SU-DHL-6 (cell line): ENCODE data around the gene FOXB1.
A peak's percentile ranks its signal among the peaks of the same experiment; 100 is the strongest.

Experiments used
- H2AFZ ChIP-seq: fragments of 200-600 bp; sonication (generic); 2 replicates; pipeline ENCODE4 v1.6.1; 2014; ENCODE audit warnings: low read depth, mild to moderate bottlenecking, moderate library complexity, mixed read lengths, antibody characterized with exemption, low read length; ENCODE audit not compliant: severe bottlenecking
- H3F3A ChIP-seq: fragments of 200-600 bp; shearing (Covaris generic); 2 replicates; pipeline ENCODE4 v1.6.0; 2016; ENCODE audit warnings: antibody characterized with exemption, mild to moderate bottlenecking; ENCODE audit not compliant: insufficient read depth
- H3K27ac ChIP-seq: fragments of 200-600 bp; sonication (generic); 2 replicates; pipeline ENCODE4 v1.5.1; 2016; ENCODE audit warnings: low read depth, mild to moderate bottlenecking, low read length, moderate library complexity, mixed read lengths
- H3K27me3 ChIP-seq: fragments of 200-600 bp; sonication (generic), shearing (Covaris generic); 2 replicates; pipeline ENCODE4 v1.6.0; 2014; ENCODE audit warnings: mild to moderate bottlenecking, low read length
- H3K36me3 ChIP-seq: fragments of 200-600 bp; sonication (generic); 2 replicates; pipeline ENCODE4 v1.6.1; 2014; ENCODE audit warnings: mild to moderate bottlenecking, low read length, mixed read lengths
- H3K4me2 ChIP-seq: fragments of 300-600, 200-600 bp; shearing (Covaris generic), sonication (generic); 2 replicates; pipeline ENCODE4 v1.6.0; 2014; ENCODE audit warnings: low read length, low read depth, mild to moderate bottlenecking; ENCODE audit not compliant: poor library complexity, severe bottlenecking
- H3K4me3 ChIP-seq: fragments of 200-600 bp; sonication (generic); 2 replicates; pipeline ENCODE4 v1.5.1; 2014; ENCODE audit warnings: antibody characterized with exemption, low read length, mild to moderate bottlenecking, mixed read lengths; ENCODE audit not compliant: insufficient read depth, poor library complexity, severe bottlenecking
- H3K79me2 ChIP-seq: fragments of 200-600 bp; sonication (generic); 2 replicates; pipeline ENCODE4 v1.6.1; 2014; ENCODE audit warnings: mild to moderate bottlenecking, low read length, moderate library complexity; ENCODE audit not compliant: insufficient read depth
- H3K9ac ChIP-seq: fragments of 200-600 bp; sonication (generic); 2 replicates; pipeline ENCODE4 v1.7.0; 2014; ENCODE audit warnings: mild to moderate bottlenecking, low read length
- H3K9me2 ChIP-seq: fragments of 200-600 bp; sonication (generic); replicated peaks from 2 replicates; pipeline ENCODE4 v1.6.1; 2014; ENCODE audit warnings: low read length; ENCODE audit not compliant: insufficient read depth
- H3K9me3 ChIP-seq: fragments of 200-600 bp; sonication (generic); 2 replicates; pipeline ENCODE4 v1.6.1; 2014; ENCODE audit warnings: low read length, mixed read lengths; ENCODE audit not compliant: insufficient read depth
- H4K20me1 ChIP-seq: fragments of 200-600 bp; sonication (generic); 2 replicates; pipeline ENCODE4 v1.6.1; 2014; ENCODE audit warnings: low read depth, mild to moderate bottlenecking, antibody characterized with exemption, low read length, moderate library complexity, mixed read lengths
- CTCF ChIP-seq: fragments of 200-600 bp; sonication (generic); IDR thresholded peaks from one replicate; pipeline ENCODE4 v1.5.1; 2017; ENCODE audit warnings: antibody characterized with exemption, mild to moderate bottlenecking, low read length, moderate library complexity; ENCODE audit not compliant: insufficient read depth, poor library complexity, severe bottlenecking
- EZH2phosphoT487 ChIP-seq: fragments of 200-600 bp; sonication (generic), shearing (Covaris generic); conservative IDR thresholded peaks from 2 replicates; pipeline ENCODE4 v1.6.1; 2018; ENCODE audit warnings: mild to moderate bottlenecking, antibody characterized with exemption, low read length, moderate library complexity, mixed read lengths

Gene FOXB1

GRCh38 chr15:59995568-59996297, 8.4 kb upstream of the FOXB1 start:
- Histone ChIP-seq H3K27ac (no peak overlapping the region), H3K9ac (no peak overlapping the region)
- TF ChIP-seq CTCF (no peak), EZH2phosphoT487 (no peak)

DNA sequence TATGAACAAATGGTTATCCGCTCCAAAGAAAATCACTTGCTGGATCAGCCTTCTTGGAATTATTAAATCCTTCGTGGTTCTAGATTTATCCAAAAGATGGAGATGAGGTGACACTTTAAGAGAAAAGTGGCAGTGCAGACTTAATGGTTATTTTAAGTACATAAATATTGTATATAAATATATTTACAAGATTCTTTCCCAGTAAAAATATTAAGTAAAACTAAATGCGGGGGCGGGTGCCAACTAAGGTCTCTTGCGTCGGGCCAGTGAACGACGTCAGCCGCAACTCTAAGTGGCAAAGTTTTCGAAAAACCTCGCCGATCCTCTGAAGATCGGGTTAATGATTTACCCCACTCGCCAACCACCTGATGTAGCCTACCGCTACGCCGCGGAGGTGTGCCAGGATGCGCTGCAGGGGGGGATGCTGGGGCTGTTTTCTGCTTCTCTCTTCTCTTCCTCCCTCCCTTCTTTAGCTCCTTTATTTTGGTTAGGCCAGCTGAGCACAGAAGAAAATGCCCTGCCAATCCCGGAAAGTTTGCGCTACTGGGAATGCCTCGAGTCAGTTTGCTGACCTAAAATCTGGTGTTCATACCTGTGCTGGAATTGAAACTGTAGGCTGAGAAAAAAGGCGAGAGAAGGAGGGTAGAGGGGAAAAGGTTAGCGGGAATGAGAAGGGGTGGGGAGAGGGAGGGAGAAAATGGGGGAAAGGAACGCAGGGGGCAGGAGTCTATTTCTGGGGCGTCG, 7.6 kb upstream of the FOXB1 start:
- no peaks in the 10 kb centered on the region for H3K79me2 ChIP-seq
- H3K9ac ChIP-seq, result no peak overlapping the region
- no peaks in the 10 kb centered on the region for H3K9me3 ChIP-seq
- TF ChIP-seq CTCF (no peak), EZH2phosphoT487 (no peak)
- H3K4me3 ChIP-seq, result peak overlapping the region; percentile 34
- no peaks in the 10 kb centered on the region for H3K27me3 ChIP-seq
- H3K9me2 ChIP-seq, result no peaks in the 10 kb centered on the region
- no peaks in the 10 kb centered on the region for H3K36me3 ChIP-seq
- H4K20me1 ChIP-seq, result no peaks in the 10 kb centered on the region
- peak overlapping the region; percentile 67 for H3K4me2 ChIP-seq
- no peaks in the 10 kb centered on the region for H3F3A ChIP-seq
- no peak overlapping the region for H3K27ac ChIP-seq
- no peak overlapping the region for H2AFZ ChIP-seq

More at GRCh38 chr15:59995568-59996297, 8.4 kb upstream of the FOXB1 start:
- Histone ChIP-seq H3K36me3 (no peaks in the 10 kb centered on the region), H3K79me2 (no peaks in the 10 kb centered on the region), H4K20me1 (no peaks in the 10 kb centered on the region), H3K9me3 (no peaks in the 10 kb centered on the region), H3K4me2 (no peak overlapping the region), H3K9me2 (no peaks in the 10 kb centered on the region), H3K4me3 (no peak overlapping the region), H3K27me3 (no peaks in the 10 kb centered on the region), H3F3A (no peaks in the 10 kb centered on the region), H2AFZ (no peak overlapping the region)

GRCh38 chr15:59997070-59997701, 6.9 kb upstream of the FOXB1 start:
- H3K4me2 ChIP-seq, result peak overlapping the region; percentile 67

More at GRCh38 chr15:59997070-59997701, 6.9 kb upstream of the FOXB1 start:
- Histone ChIP-seq H3K27me3 (no peaks in the 10 kb centered on the region), H4K20me1 (no peaks in the 10 kb centered on the region), H3K9me3 (no peaks in the 10 kb centered on the region), H3K9me2 (no peaks in the 10 kb centered on the region), H2AFZ (peak overlapping the region; percentile 56), H3K4me3 (peak overlapping the region; percentile 34), H3K36me3 (no peaks in the 10 kb centered on the region), H3K9ac (peak overlapping the region; percentile 44; the same call in 1 of the 2 replicates), H3F3A (no peaks in the 10 kb centered on the region), H3K79me2 (no peaks in the 10 kb centered on the region), H3K27ac (no peak overlapping the region)
- TF ChIP-seq EZH2phosphoT487, result no peak
- no peak for TF ChIP-seq CTCF
